ENCODE data around the gene VANGL2. TPM values are rescaled to one million over a fixed set of nuclear protein-coding genes. Genes with fewer than 3 reads are reported as not detected.

VANGL2 gene
- total RNA-seq, 1 experiment from 2014 or later, result 2.0 TPM

DNA sequence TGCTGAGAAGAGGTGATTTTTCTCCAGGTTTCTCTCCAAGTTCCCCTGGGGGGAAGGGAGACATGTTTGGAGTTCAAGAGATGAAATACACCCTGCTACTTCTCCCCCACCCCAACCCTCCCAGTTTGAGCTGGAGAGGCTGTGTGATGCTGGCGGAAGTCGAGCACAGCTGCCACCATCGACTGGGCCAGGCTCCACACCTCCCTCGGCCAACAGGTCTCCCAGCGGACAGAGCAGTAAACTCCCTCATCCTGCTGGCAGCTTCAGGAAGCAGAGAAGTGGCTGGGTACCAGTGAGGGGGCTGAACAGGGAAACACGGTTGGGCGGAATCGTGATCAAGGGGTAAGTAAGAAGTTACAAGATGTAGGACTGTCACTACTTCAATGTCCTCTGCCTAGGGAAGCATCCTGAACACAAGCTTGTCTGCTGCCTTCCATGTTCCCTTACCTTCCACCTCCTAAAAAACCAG lies 40.1 kb upstream of the VANGL2 start:
- BruUV-seq (replicated peaks), result no TSS peak
- CTCF ChIA-PET, result no interaction called here

DNA sequence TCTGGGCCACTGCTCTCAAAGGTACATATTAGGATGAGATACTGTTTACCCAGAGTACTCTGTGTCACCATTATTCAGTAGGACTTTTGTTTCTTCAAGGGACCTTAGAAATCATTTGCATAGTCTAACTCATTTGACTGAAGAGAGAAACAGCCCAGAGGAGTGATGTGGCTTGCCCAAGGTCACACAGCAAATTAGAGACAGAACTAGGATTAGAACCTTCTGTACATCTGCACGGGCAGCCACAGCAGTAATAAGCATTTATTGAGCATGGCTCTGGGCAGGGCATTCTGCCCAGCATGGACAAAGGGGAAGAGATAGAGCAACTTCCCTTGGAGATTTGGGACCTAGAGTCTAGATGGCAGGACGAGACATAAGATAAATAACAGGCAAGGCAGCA lies 39.2 kb upstream of the VANGL2 start:
- H3K27ac Mint-ChIP-seq (ENCODE audit: unreplicated experiment), result peak overlapping the region; percentile 4
- intact Hi-C loops (cut with micrococcal nuclease; ENCODE audit: unreplicated experiment), result no loop called here
- H3K9me3 Mint-ChIP-seq (ENCODE audit: low read depth, unreplicated experiment), result no peaks in the 10 kb centered on the region
- BruUV-seq (replicated peaks), result no TSS peak
- CTCF ChIA-PET, result no interaction called here
- H3K27me3 Mint-ChIP-seq (ENCODE audit: unreplicated experiment), result no peaks in the 10 kb centered on the region
- no peak for DNase-seq
- peaks cover 28% of the 10 kb centered on the region for H3K36me3 Mint-ChIP-seq (ENCODE audit: insufficient read depth, unreplicated experiment)
- peaks cover 9% of the 10 kb centered on the region for H3K4me1 Mint-ChIP-seq (ENCODE audit: low read depth, unreplicated experiment)
- TF ChIP-seq, protein P1, sequence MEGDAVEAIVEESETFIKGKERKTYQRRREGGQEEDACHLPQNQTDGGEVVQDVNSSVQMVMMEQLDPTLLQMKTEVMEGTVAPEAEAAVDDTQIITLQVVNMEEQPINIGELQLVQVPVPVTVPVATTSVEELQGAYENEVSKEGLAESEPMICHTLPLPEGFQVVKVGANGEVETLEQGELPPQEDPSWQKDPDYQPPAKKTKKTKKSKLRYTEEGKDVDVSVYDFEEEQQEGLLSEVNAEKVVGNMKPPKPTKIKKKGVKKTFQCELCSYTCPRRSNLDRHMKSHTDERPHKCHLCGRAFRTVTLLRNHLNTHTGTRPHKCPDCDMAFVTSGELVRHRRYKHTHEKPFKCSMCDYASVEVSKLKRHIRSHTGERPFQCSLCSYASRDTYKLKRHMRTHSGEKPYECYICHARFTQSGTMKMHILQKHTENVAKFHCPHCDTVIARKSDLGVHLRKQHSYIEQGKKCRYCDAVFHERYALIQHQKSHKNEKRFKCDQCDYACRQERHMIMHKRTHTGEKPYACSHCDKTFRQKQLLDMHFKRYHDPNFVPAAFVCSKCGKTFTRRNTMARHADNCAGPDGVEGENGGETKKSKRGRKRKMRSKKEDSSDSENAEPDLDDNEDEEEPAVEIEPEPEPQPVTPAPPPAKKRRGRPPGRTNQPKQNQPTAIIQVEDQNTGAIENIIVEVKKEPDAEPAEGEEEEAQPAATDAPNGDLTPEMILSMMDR (IDR thresholded peaks at IDR 0.05; ENCODE audit: unreplicated experiment), result no peak
- H3K4me3 Mint-ChIP-seq (ENCODE audit: low read depth, unreplicated experiment), result no peak overlapping the region

More for the DNA sequence above, 40.1 kb upstream of the VANGL2 start:
- Mint-ChIP-seq H3K4me1 (ENCODE audit: low read depth, unreplicated experiment) (peaks cover 9% of the 10 kb centered on the region), H3K27ac (ENCODE audit: unreplicated experiment) (no peak overlapping the region), H3K27me3 (ENCODE audit: unreplicated experiment) (no peaks in the 10 kb centered on the region), H3K36me3 (ENCODE audit: insufficient read depth, unreplicated experiment) (peaks cover 28% of the 10 kb centered on the region), H3K9me3 (ENCODE audit: low read depth, unreplicated experiment) (no peaks in the 10 kb centered on the region), H3K4me3 (ENCODE audit: low read depth, unreplicated experiment) (no peak overlapping the region)
- TF ChIP-seq, protein P1 (IDR thresholded peaks at IDR 0.05; ENCODE audit: unreplicated experiment), result no peak
- intact Hi-C loops (cut with micrococcal nuclease; ENCODE audit: unreplicated experiment), result no loop called here
- no peak for DNase-seq

DNA sequence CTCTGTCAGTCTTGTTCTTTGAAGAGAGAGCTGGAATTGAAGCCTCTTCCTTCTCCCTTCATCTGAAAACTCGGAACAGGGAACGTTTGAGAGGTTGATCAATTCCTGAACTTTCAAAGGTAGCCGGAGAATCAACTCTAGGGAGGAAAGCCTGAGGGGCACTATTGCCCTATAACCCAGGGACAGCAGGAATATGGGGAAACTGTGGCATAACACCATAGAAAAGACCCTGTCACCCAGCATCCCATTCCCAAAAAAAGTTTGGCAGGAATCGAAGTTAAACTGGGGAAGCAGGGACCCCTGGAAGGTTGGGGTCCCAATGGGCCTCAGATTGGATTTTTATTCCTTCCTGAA lies 38.6 kb upstream of the VANGL2 start:
- Mint-ChIP-seq H3K4me3 (ENCODE audit: low read depth, unreplicated experiment) (no peak overlapping the region), H3K27me3 (ENCODE audit: unreplicated experiment) (no peaks in the 10 kb centered on the region), H3K36me3 (ENCODE audit: insufficient read depth, unreplicated experiment) (peaks cover 24% of the 10 kb centered on the region), H3K9me3 (ENCODE audit: low read depth, unreplicated experiment) (no peaks in the 10 kb centered on the region), H3K4me1 (ENCODE audit: low read depth, unreplicated experiment) (peaks cover 9% of the 10 kb centered on the region), H3K27ac (ENCODE audit: unreplicated experiment) (peak overlapping the region; percentile 73)
- no peak for DNase-seq
- TF ChIP-seq, protein P1 (IDR thresholded peaks at IDR 0.05; ENCODE audit: unreplicated experiment), result no peak
- no TSS peak for BruUV-seq (replicated peaks)
- intact Hi-C loops (cut with micrococcal nuclease; ENCODE audit: unreplicated experiment), result no loop called here
- CTCF ChIA-PET, result no interaction called here

DNA sequence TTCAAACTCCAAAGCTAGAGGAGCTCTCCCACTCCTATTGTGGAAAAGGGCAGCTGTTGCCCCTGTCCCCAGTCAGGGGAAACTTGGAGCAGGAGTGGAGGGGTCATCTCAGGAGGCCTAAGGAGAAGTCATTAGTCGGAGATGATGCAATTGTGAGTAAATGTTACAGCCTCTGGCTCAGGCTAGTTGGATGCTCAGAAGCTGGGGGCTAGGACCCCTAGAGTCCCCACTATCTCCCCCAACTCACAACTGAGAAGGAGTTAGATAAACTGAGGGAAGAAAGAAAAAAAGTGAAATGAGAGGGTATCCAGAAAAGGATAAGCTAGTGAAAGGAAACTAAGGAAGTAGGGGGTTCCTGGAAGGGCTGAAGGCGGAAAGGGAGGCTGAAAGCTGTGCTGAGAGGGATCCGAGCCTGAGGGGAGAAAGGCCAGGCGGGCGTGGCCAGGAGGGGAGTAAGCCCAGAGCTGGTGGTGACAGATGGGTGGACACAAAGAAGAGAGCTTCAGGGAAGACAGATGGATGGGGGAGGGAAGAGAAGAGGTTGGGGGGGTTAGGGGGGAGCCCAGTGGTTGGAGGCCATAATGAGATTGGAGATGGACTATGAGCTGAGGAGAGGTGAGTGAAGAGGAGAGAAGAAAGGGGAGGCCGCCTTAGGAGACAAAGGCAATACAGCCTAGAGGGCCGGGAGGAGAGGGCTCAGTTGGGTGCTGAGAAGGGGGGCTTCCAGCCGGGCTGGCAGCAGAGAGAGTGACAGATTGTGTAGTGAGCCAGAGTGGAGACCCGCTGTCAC lies 38.0 kb upstream of the VANGL2 start:
- H3K4me3 Mint-ChIP-seq (ENCODE audit: low read depth, unreplicated experiment), result no peak overlapping the region
- peak overlapping the region; percentile 73 for H3K27ac Mint-ChIP-seq (ENCODE audit: unreplicated experiment)
- no peak for DNase-seq
- H3K36me3 Mint-ChIP-seq (ENCODE audit: insufficient read depth, unreplicated experiment), result peaks cover 21% of the 10 kb centered on the region
- CTCF ChIA-PET, result interaction anchor here (1.0 kb wide), 1 partner anchor 54 kb away, joined by 3 read pairs; no protein-coding TSS in a partner anchor
- H3K4me1 Mint-ChIP-seq (ENCODE audit: low read depth, unreplicated experiment), result peaks cover 9% of the 10 kb centered on the region
- intact Hi-C loops (cut with micrococcal nuclease; ENCODE audit: unreplicated experiment), result no loop called here
- TF ChIP-seq, protein P1 (IDR thresholded peaks at IDR 0.05; ENCODE audit: unreplicated experiment), result no peak
- H3K27me3 Mint-ChIP-seq (ENCODE audit: unreplicated experiment), result no peaks in the 10 kb centered on the region
- H3K9me3 Mint-ChIP-seq (ENCODE audit: low read depth, unreplicated experiment), result no peaks in the 10 kb centered on the region
- BruUV-seq (replicated peaks), result no TSS peak
